Body of pancreas (tissue), 4 donors: Measurements from ENCODE around the gene AKR1C2. TPM values are rescaled to one million over a fixed set of nuclear protein-coding genes. Genes with fewer than 3 reads are reported as not detected.
"Not testable (repeated sequence)": the region's sequence is repeated elsewhere in the genome, so short reads cannot be mapped to it uniquely, and the experiment has no call there.

ENCODE experiments used
- ATAC-seq: fragments of 150-250 bp; one replicate; pipeline ENCODE4 v1.9.1; 2016
- DNase-seq, 4 donors: peaks; one replicate each; pipeline ENCODE4 v3.0.0-alpha.2; 2019
- H3K27ac ChIP-seq, 4 donors: fragments of 200-600 bp; sonication (generic); 1 replicate in 3 of 4; 2 replicates in 1 of 4; pipeline versions ENCODE4 v1.5.1 to v1.6.1; 2016 to 2019; ENCODE audit warnings: mild to moderate bottlenecking in 1 of 4, mixed read lengths in 1 of 4, moderate library complexity in 1 of 4
- H3K27me3 ChIP-seq, 2 donors: fragments of 200-600 bp; sonication (generic); one replicate each; pipeline ENCODE4 v1.6.0; 2016; ENCODE audit warnings: mild to moderate bottlenecking in 1 of 2
- H3K36me3 ChIP-seq, 2 donors: fragments of 200-600 bp; sonication (generic); replicated peaks in 1 of 2; 2 replicates each; pipeline ENCODE4 v1.5.1; 2016; ENCODE audit warnings: low read depth in 2 of 2; ENCODE audit not compliant: insufficient read depth in 1 of 2
- H3K4me1 ChIP-seq: fragments of 200-600 bp; sonication (generic); one replicate; pipeline ENCODE4 v1.6.0; 2016
- H3K4me3 ChIP-seq, 2 donors: fragments of 200-600 bp; sonication (generic); 1 replicate in 1 of 2; 2 replicates in 1 of 2; pipeline ENCODE4 v1.5.1; 2016 to 2019
- H3K9me3 ChIP-seq, 3 donors: fragments of 200-600 bp; sonication (generic); 1 replicate in 2 of 3; 2 replicates in 1 of 3; pipeline ENCODE4 v1.5.1; 2016
- POLR2A ChIP-seq, 3 donors: fragments of 450-650 bp; IDR thresholded peaks; one replicate each; pipeline ENCODE4 v1.6.1; 2016; ENCODE audit warnings: antibody characterized with exemption in 3 of 3, mild to moderate bottlenecking in 2 of 3
- WGBS, 2 donors: methylation state at CpG; one replicate each; pipeline ENCODE4 v1.1.5; 2017; 5-methylcytosine and 5-hydroxymethylcytosine counted together
- intact Hi-C: fragments of 100-400 bp; cut with DNase I; formaldehyde crosslinking; loops from one replicate; pipeline ENCODE4 v1.15.1; 2023
- total RNA-seq, 2 donors: library from RNA; depleted of rRNA; stranded (reverse); fragments of >200 nt; gene quantifications; one replicate each; pipeline ENCODE4 v1.1.0, GENCODE V29; 2016
- TF ChIP-seq, protein P1 (sequence below), 7 experiments: fragments of 450-650 bp in 4 of 7; fragments of 200-600 bp in 3 of 7; sonication (generic) in 3 of 7; IDR thresholded peaks; one replicate each; pipeline ENCODE4 v1.5.1; 2016 to 2019; ENCODE audit warnings: antibody characterized with exemption in 7 of 7

The AKR1C2 gene
- total RNA-seq, 2 donors from 2014 or later = 3.1 to 5.6 TPM

DNA sequence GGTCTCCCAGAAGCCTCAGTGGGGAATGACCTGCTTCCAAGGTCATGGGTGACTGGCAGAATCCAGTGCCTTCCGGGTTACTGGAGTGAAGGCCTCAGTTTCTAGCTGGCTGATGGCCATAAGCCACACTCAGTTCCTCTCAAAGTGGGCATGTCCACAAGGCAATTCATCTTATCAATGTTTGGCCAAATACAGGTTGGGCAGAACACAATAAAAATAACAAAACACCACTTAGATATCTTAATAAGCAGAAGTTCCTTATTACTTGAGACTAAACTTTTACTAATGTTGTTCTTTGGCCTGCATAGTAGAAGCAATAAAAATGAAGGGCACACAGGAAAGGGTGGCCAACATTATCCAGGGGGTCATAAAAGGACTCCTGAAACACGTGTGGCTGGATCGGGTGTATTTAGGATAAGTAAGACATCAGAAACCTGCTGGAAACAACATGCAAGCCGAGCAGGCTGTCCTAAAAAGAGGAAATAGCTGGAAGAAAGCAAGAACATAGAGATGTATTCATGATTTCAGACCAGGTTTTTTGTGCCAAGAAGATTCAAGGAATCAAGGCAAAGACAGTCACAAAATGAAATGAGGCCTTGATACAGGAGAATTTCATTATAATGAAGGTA, 19.6 kb upstream of the AKR1C2 start:
- 47 to 59% methylated on average over 4 of the region's 4 CpGs for WGBS, 2 donors
- Histone ChIP-seq H3K4me1 (peaks cover 17% of the 10 kb centered on the region), H3K9me3 (no peaks in the 10 kb centered on the region), H3K4me3 (no peak overlapping the region), H3K27ac (no peak overlapping the region), H3K36me3 (no peaks in the 10 kb centered on the region), H3K27me3 (no peaks in the 10 kb centered on the region)
- no peak for DNase-seq
- TF ChIP-seq, protein P1, sequence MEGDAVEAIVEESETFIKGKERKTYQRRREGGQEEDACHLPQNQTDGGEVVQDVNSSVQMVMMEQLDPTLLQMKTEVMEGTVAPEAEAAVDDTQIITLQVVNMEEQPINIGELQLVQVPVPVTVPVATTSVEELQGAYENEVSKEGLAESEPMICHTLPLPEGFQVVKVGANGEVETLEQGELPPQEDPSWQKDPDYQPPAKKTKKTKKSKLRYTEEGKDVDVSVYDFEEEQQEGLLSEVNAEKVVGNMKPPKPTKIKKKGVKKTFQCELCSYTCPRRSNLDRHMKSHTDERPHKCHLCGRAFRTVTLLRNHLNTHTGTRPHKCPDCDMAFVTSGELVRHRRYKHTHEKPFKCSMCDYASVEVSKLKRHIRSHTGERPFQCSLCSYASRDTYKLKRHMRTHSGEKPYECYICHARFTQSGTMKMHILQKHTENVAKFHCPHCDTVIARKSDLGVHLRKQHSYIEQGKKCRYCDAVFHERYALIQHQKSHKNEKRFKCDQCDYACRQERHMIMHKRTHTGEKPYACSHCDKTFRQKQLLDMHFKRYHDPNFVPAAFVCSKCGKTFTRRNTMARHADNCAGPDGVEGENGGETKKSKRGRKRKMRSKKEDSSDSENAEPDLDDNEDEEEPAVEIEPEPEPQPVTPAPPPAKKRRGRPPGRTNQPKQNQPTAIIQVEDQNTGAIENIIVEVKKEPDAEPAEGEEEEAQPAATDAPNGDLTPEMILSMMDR (IDR thresholded peaks at IDR 0.05) = no peak
- intact Hi-C loops = no loop called here
- ATAC-seq = no peak

DNA sequence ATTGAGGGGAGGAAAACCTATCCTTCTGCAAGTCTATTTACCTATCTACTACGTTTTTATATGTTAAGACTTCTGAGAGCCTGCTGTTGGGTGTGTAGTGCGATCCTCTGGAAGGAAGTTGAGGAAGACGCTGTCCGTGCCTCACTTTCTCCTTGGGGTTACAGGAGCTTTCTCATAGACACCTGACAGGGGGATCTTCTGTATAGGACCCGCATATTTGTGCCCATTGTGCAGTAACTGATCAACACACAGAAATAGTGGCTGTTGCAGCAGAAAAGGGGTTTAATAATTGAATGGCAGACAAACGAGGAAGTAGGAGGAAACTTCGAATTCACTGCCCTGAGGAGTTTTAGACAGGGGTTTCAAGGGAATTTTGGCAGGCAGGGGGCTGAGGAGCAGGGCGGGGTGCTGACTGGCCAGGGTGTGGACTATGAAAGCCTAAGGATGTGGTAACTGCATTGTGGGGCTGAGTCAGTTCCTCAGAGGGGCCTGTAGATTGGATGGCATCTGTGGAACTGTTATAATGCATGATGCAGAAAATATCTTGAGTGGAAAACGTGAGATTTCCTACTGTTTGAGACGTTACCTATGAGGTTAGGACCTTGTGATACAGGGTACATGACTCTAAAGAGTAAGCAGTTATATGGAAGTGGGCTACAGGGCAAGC, 18.1 kb upstream of the AKR1C2 start:
- H3K27me3 ChIP-seq, H3K36me3 ChIP-seq, ATAC-seq, H3K9me3 ChIP-seq, H3K27ac ChIP-seq, H3K4me3 ChIP-seq, intact Hi-C loops, DNase-seq: not testable (repeated sequence)
- peaks cover 17% of the 10 kb centered on the region for H3K4me1 ChIP-seq
- 74 to 76% methylated on average over 10 of the region's 10 CpGs for WGBS, 2 donors

DNA sequence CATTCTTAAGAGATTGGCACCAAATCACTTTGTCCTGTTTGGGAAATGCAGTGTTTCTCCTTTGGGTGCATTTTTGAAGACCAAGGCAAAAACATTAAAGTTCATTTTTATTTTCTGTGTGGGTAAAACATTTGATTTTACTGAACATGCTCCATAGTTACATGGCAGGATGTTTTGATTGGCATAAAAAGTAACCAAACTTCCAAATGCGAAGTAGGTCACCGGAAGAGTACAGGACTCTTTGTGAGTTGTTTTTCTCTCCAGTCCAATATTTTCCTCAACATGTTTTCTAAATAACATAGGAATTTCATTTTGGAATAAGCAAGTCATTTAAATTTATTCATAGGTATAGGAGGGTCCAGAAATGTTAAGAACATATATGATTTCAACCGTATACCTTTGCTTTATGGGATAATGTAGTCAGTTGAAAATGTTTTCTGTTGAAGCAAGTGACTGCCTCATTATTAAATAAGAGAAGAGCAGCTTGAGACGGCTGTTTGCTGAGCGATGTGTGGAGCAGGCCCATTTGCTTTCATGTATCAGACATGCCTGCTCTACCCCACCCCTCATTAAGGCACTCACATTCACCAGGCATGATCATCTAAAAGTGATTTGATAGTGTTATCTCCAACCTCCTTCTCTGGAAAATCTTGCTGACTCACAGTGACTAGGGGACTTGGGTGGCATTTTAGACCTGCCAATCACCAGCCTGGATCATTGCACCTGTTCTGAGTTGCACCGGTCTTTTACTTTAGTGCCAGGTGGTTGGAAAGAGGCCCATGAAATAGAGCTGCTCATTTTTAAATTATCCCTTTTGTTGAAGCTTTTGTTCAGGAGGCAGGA, 16.3 kb upstream of the AKR1C2 start:
- intact Hi-C loops, H3K4me3 ChIP-seq, H3K27me3 ChIP-seq, H3K36me3 ChIP-seq, H3K9me3 ChIP-seq: not testable (repeated sequence)
- Histone ChIP-seq H3K27ac (peak overlapping the region in 1 of 4 donors; percentile 27), H3K4me1 (peaks cover 17% of the 10 kb centered on the region)
- DNase-seq (peak; percentile 61 to 78 (median 71)), ATAC-seq (peak; percentile 85)
- WGBS, 2 donors = 58 to 71% methylated on average over 6 of the region's 6 CpGs

DNA sequence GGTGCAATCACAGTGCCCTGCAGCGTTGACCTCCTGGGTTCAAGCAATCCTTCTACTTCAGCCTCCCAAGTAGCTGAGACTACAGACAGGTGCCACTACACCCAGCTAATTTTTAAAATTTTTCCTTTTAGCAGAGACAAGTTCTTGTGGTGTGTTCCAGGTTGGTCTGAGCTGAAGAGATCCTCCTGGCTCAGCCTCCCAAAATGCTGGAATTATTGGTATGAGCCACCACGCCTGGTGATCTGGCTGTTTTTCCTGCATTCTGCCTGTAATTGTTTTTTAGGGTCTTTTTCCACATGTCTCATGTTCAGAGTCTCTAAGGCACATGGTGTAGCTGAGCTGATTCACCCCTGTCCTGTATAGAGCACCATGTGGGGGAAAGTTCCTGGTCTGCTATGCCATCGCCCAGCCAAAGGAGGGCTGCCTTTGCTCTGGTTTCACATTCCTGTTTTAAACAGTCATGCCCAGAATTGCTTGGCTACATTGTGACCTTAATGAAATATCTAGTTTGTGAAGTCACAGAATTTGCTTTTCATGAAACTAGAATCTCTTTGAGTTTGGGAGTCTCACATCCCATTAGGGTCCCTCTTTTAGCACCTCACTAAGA, 15.1 kb upstream of the AKR1C2 start:
- H3K9me3 ChIP-seq, H3K4me3 ChIP-seq, H3K27ac ChIP-seq, H3K27me3 ChIP-seq, intact Hi-C loops, H3K36me3 ChIP-seq: not testable (repeated sequence)
- 59 to 61% methylated on average over 2 to 3 of the region's 3 CpGs for WGBS, 2 donors
- H3K4me1 ChIP-seq = peaks cover 17% of the 10 kb centered on the region
- TF ChIP-seq, protein P1 (IDR thresholded peaks at IDR 0.05) = peak in 4 of 7 experiments; percentile 49 to 56 (median 56)
- DNase-seq = peak; percentile 35 to 58 (median 51)
- ATAC-seq = peak; percentile 85

DNA sequence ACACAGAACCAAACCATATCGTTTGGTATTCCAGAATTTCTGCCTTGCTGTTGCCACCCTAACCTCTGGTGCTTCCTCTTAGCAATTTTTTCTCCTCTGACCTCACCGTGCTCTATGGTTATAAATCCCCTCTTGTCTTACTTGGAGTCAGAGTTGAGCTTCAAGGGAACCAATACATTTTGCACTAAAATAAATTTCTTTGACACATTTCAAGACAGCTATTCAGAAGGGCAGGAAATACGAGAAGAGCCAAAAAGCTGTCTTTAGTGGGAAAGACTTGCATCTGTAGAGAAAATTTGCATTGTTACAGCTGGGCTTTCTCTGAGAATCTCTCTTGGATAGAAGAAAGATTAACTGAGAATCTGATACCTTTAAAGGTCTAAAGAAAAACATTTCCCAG, 14.5 kb upstream of the AKR1C2 start:
- no peak for DNase-seq
- no peaks in the 10 kb centered on the region for H3K27me3 ChIP-seq
- WGBS, 2 donors = 70 to 89% methylated on average over 3 of the region's 3 CpGs
- intact Hi-C loops = no loop called here
- H3K9me3 ChIP-seq = no peaks in the 10 kb centered on the region
- peaks cover 17% of the 10 kb centered on the region for H3K4me1 ChIP-seq
- no peak overlapping the region for H3K27ac ChIP-seq
- no peaks in the 10 kb centered on the region for H3K36me3 ChIP-seq
- TF ChIP-seq, protein P1 (IDR thresholded peaks at IDR 0.05) = no peak
- no peak for TF ChIP-seq POLR2A (IDR thresholded peaks at IDR 0.05)
- no peak for ATAC-seq
- no peak overlapping the region for H3K4me3 ChIP-seq
